ENCODE data around the gene BPIFB3. TPM values are rescaled to one million over a fixed set of nuclear protein-coding genes. Genes with fewer than 3 reads are reported as not detected.

Gene BPIFB3
- total and polyA plus RNA-seq, 2 of the 13 experiments (the other 11 are each of a cell fraction or from before 2014, with no cell fraction given) = 0.09 TPM; not detected in 1

- DNase-seq (ENCODE audit: low spot score) = peak; percentile 28
- peak; percentile 74 for ATAC-seq
- H3K36me3 ChIP-seq (replicated peaks in 1 of 2; ENCODE audit: control insufficient read depth in 1 of 2, insufficient read depth in 2 of 2, low read length in 2 of 2) = no peaks in the 10 kb centered on the region
- H3K27me3 ChIP-seq (ENCODE audit: control insufficient read depth in 1 of 2, insufficient read depth in 2 of 2, low read length in 2 of 2) = peaks cover 0 to 16% of the 10 kb centered on the region in 2 experiments; a peak in 3 of 5 replicates
- no peak overlapping the region for H3K4me2 ChIP-seq (ENCODE audit: low read depth, low read length)
- H3K27ac ChIP-seq (ENCODE audit: extremely low read length, insufficient read depth, low read length) = no peak overlapping the region
- ChIA-PET CTCF (ENCODE audit: low intra/inter-chr PET ratio, low total read pairs) (no interaction called here), POLR2A (no interaction called here)
- BruUV-seq (replicated peaks) = no TSS peak
- no peaks in the 10 kb centered on the region for H3K9me3 ChIP-seq (ENCODE audit: low read length)
- no peak overlapping the region for H3K9ac ChIP-seq (ENCODE audit: insufficient read depth, low read depth, low read length)
- H3K79me2 ChIP-seq (ENCODE audit: insufficient read depth, low read length) = no peaks in the 10 kb centered on the region
- WGBS (ENCODE audit: low lambda C conversion rate) = 15% methylated on average over 6 of the region's 6 CpGs
- no peak overlapping the region for H3K4me3 ChIP-seq (replicated peaks in 1 of 3; ENCODE audit: insufficient read depth in 1 of 3, low read depth in 2 of 3, low read length in 3 of 3)
- no peaks in the 10 kb centered on the region for H3K4me1 ChIP-seq (ENCODE audit: insufficient read depth, low read length)
- intact Hi-C loops (cut with micrococcal nuclease; ENCODE audit: unreplicated experiment) = loop anchor here (5.0 kb wide), 1 partner anchor 175 kb away; no protein-coding TSS in a partner anchor
- FAIRE-seq = peak; percentile 43
- in situ Hi-C loops (cut with HindIII; ENCODE audit: extremely low pct_ligation_motif_present, low pct_unique_long_range_greater_than_20kb) = no loop called here
- no peaks in the 10 kb centered on the region for H4K20me1 ChIP-seq (ENCODE audit: insufficient read depth, low read length)
- no peak overlapping the region for H2AFZ ChIP-seq (ENCODE audit: low read length)
- no peak for TF ChIP-seq ZNF468 (CRISPR knock-in tag; IDR thresholded peaks at IDR 0.05)
- TF ChIP-seq HBP1 (CRISPR knock-in tag; IDR thresholded peaks at IDR 0.05; ENCODE audit: low read depth) = no peak
- TF ChIP-seq ZNF549 (CRISPR knock-in tag; IDR thresholded peaks at IDR 0.05) = no peak
- no peak for TF ChIP-seq HHEX (CRISPR knock-in tag; IDR thresholded peaks at IDR 0.05)
- 0 out of 2 replicates have a peak, but pooled peaks have one; percentile 22 for TF ChIP-seq AHR (CRISPR knock-in tag; IDR thresholded peaks at IDR 0.05)
- TF ChIP-seq MAFF (IDR thresholded peaks at IDR 0.05; ENCODE audit: low read depth, low read length) = no peak
- no peak for TF ChIP-seq KIAA2018 (CRISPR knock-in tag; IDR thresholded peaks at IDR 0.05; ENCODE audit: borderline replicate concordance)
- TF ChIP-seq PLSCR1 (CRISPR knock-in tag; IDR thresholded peaks at IDR 0.05; ENCODE audit: borderline replicate concordance) = no peak
- TF ChIP-seq ZFP36L1 (CRISPR knock-in tag; IDR thresholded peaks at IDR 0.05) = no peak
- no peak for TF ChIP-seq GTF2F1 (IDR thresholded peaks at IDR 0.05; ENCODE audit: low read length)
- TF ChIP-seq ZNF354B (CRISPR knock-in tag; IDR thresholded peaks at IDR 0.05) = no peak
- no peak for TF ChIP-seq SMAD3 (CRISPR knock-in tag; IDR thresholded peaks at IDR 0.05)
- no peak for TF ChIP-seq ZKSCAN8 (CRISPR knock-in tag; IDR thresholded peaks at IDR 0.05; ENCODE audit: borderline replicate concordance)
Measured at GRCh38 chr20:33076662-33077372, 23.1 kb downstream of the BPIFB3 start.
